ENCODE measurements around the gene TLNRD1.
A peak's percentile ranks its signal among the peaks of the same experiment; 100 is the strongest.

TLNRD1 gene

GRCh38 chr15:80989518-80990478, 10.9 kb upstream of the TLNRD1 start, which contains the start of gene MESD:
MESD (minus strand) TSS chr15:80989819; CDS start chr15:80989791, 28 bp downstream.
- Mint-ChIP-seq H3K9me3 (no peaks in the 10 kb centered on the region), H3K27ac (peak within 1 kb of the TSS; percentile 97), H3K4me1 (peaks cover 33% of the 10 kb centered on the region), H3K4me3 (peak within 1 kb of the TSS; percentile 94), H3K36me3 (ENCODE audit: low read depth) (peaks cover 11% of the 10 kb centered on the region), H3K27me3 (ENCODE audit: low read depth, poor library complexity) (peaks cover 4% of the 10 kb centered on the region)
- DNase-seq, result peak; percentile 99
- TF ChIP-seq, protein P1, sequence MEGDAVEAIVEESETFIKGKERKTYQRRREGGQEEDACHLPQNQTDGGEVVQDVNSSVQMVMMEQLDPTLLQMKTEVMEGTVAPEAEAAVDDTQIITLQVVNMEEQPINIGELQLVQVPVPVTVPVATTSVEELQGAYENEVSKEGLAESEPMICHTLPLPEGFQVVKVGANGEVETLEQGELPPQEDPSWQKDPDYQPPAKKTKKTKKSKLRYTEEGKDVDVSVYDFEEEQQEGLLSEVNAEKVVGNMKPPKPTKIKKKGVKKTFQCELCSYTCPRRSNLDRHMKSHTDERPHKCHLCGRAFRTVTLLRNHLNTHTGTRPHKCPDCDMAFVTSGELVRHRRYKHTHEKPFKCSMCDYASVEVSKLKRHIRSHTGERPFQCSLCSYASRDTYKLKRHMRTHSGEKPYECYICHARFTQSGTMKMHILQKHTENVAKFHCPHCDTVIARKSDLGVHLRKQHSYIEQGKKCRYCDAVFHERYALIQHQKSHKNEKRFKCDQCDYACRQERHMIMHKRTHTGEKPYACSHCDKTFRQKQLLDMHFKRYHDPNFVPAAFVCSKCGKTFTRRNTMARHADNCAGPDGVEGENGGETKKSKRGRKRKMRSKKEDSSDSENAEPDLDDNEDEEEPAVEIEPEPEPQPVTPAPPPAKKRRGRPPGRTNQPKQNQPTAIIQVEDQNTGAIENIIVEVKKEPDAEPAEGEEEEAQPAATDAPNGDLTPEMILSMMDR (IDR thresholded peaks at IDR 0.05), result no peak

- Mint-ChIP-seq H3K36me3 (ENCODE audit: low read depth) (peaks cover 10% of the 10 kb centered on the region), H3K9me3 (peaks cover 3% of the 10 kb centered on the region), H3K27me3 (ENCODE audit: low read depth, poor library complexity) (peaks cover 8% of the 10 kb centered on the region), H3K27ac (no peak overlapping the region), H3K4me1 (peaks cover 28% of the 10 kb centered on the region), H3K4me3 (no peak overlapping the region)
- no peak for DNase-seq
- TF ChIP-seq, protein P1 (IDR thresholded peaks at IDR 0.05), result no peak
These were observed 9.8 kb upstream of the TLNRD1 start for GRCh38 chr15:80990955-80991354.

DNA sequence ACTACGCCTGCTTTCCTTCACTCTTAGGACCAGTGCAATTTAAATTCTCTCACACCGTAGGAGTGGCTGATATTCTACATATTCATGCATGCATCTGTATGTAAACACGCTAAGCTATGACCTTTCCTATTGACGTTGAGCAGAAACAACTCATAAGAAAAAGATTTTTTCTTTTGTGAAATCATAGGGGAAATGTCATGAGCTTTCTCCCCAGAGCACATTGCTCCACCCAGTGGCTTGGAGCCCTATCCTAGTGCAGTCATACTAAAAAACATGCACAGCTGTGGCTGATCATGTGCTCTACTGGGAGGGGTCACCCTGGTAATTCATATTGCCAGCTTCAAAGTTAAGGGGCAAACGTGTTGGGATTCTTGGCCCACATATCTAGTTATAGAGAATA, 9.3 kb upstream of the TLNRD1 start:
- Mint-ChIP-seq H3K36me3 (ENCODE audit: low read depth) (peaks cover 7% of the 10 kb centered on the region), H3K4me3 (no peak overlapping the region), H3K9me3 (peaks cover 7% of the 10 kb centered on the region), H3K4me1 (peaks cover 23% of the 10 kb centered on the region), H3K27ac (no peak overlapping the region), H3K27me3 (ENCODE audit: low read depth, poor library complexity) (peaks cover 8% of the 10 kb centered on the region)
- TF ChIP-seq, protein P1 (IDR thresholded peaks at IDR 0.05), result no peak
- no peak for DNase-seq

- peaks cover 17% of the 10 kb centered on the region for H3K4me1 Mint-ChIP-seq
- no peak overlapping the region for H3K27ac Mint-ChIP-seq
- H3K4me3 Mint-ChIP-seq, result no peak overlapping the region
- peaks cover 7% of the 10 kb centered on the region for H3K36me3 Mint-ChIP-seq (ENCODE audit: low read depth)
- H3K27me3 Mint-ChIP-seq (ENCODE audit: low read depth, poor library complexity), result peaks cover 8% of the 10 kb centered on the region
- DNase-seq, result no peak
- peaks cover 8% of the 10 kb centered on the region for H3K9me3 Mint-ChIP-seq
- TF ChIP-seq, protein P1 (IDR thresholded peaks at IDR 0.05), result no peak
These were observed 8.7 kb upstream of the TLNRD1 start for GRCh38 chr15:80992006-80992405.

DNA sequence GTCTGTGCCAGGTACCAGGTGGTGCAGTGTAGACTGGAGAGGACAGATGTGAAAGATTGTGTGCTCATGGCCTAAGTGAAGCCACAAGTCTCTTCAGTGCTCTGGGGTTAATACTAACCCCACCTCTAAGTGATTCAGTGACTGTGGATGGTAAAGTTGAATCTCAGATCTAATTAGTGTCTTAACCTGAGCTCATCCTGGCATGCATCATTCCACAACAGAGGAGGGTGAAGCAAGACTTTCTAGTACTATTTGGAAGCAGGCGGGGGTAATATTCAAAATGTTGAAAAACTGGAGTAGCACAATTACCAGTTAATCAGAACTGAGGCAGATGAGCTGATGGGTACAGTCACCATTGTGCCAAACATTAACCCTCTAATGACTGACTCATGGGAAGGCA, 8.3 kb upstream of the TLNRD1 start:
- Mint-ChIP-seq H3K27me3 (ENCODE audit: low read depth, poor library complexity) (peaks cover 8% of the 10 kb centered on the region), H3K27ac (no peak overlapping the region), H3K36me3 (ENCODE audit: low read depth) (peaks cover 7% of the 10 kb centered on the region), H3K4me1 (peaks cover 14% of the 10 kb centered on the region), H3K4me3 (no peak overlapping the region), H3K9me3 (peaks cover 12% of the 10 kb centered on the region)
- TF ChIP-seq, protein P1 (IDR thresholded peaks at IDR 0.05), result no peak
- DNase-seq, result no peak
